EH (cell line): ENCODE results near the gene SMPD4.
A peak's percentile ranks its signal among the peaks of the same experiment; 100 is the strongest.
"Not testable (repeated sequence)": the region's sequence is repeated elsewhere in the genome, so short reads cannot be mapped to it uniquely, and the experiment has no call there.

Experiments used
- DNase-seq: peaks from one replicate; pipeline ENCODE4 v3.0.0-alpha.2; 2015; ENCODE audit warnings: low read depth

SMPD4 gene

GRCh38 chr2:130181325-130181879 is at the start of gene SMPD4:
SMPD4 (minus strand) TSS chr2:130181602; CDS start chr2:130176592, 5,010 bp downstream.
- peak; percentile 96 for DNase-seq

GRCh38 chr2:130230907-130231306 is 49.5 kb upstream of the SMPD4 start:
- not testable (repeated sequence) for DNase-seq

GRCh38 chr2:130230376-130230775 is 49.0 kb upstream of the SMPD4 start:
- DNase-seq: not testable (repeated sequence)

GRCh38 chr2:130229161-130229510 is 47.7 kb upstream of the SMPD4 start:
- DNase-seq: not testable (repeated sequence)

GRCh38 chr2:130228467-130229160 is 47.2 kb upstream of the SMPD4 start:
- not testable (repeated sequence) for DNase-seq

GRCh38 chr2:130228005-130228404 is 46.6 kb upstream of the SMPD4 start:
- not testable (repeated sequence) for DNase-seq

- not testable (repeated sequence) for DNase-seq
Observed at GRCh38 chr2:130222523-130222922, 41.1 kb upstream of the SMPD4 start.

- not testable (repeated sequence) for DNase-seq
Observed at GRCh38 chr2:130220505-130220904, 39.1 kb upstream of the SMPD4 start.

- not testable (repeated sequence) for DNase-seq
Observed at GRCh38 chr2:130219147-130219546, 37.7 kb upstream of the SMPD4 start.

GRCh38 chr2:130207051-130207450 is 25.6 kb upstream of the SMPD4 start:
- DNase-seq: not testable (repeated sequence)

GRCh38 chr2:130203150-130203549 is 21.7 kb upstream of the SMPD4 start:
- DNase-seq: not testable (repeated sequence)

- not testable (repeated sequence) for DNase-seq
Observed at GRCh38 chr2:130202518-130202917, 21.1 kb upstream of the SMPD4 start.

GRCh38 chr2:130198343-130198742 is 16.9 kb upstream of the SMPD4 start, which contains the start of gene TUBA3E:
TUBA3E (minus strand) TSS chr2:130198439; CDS start chr2:130198360, 79 bp downstream.
- no peak for DNase-seq

- DNase-seq: not testable (repeated sequence)
Observed at GRCh38 chr2:130196052-130196451, 14.7 kb upstream of the SMPD4 start.

GRCh38 chr2:130195089-130195635 is 13.8 kb upstream of the SMPD4 start:
- not testable (repeated sequence) for DNase-seq

- DNase-seq: not testable (repeated sequence)
Observed at GRCh38 chr2:130193824-130194223, 12.4 kb upstream of the SMPD4 start.

GRCh38 chr2:130192451-130192850 is 11.0 kb upstream of the SMPD4 start:
- not testable (repeated sequence) for DNase-seq

- not testable (repeated sequence) for DNase-seq
Observed at GRCh38 chr2:130191319-130191718, 9.9 kb upstream of the SMPD4 start.

- DNase-seq: no peak
Observed at GRCh38 chr2:130190237-130190636, 8.8 kb upstream of the SMPD4 start.

GRCh38 chr2:130188958-130189357 is 7.6 kb upstream of the SMPD4 start:
- not testable (repeated sequence) for DNase-seq

- DNase-seq: not testable (repeated sequence)
Observed at GRCh38 chr2:130187859-130188792, 6.7 kb upstream of the SMPD4 start.

GRCh38 chr2:130187268-130187667 is 5.9 kb upstream of the SMPD4 start:
- no peak for DNase-seq
